Central memory CD4-positive, alpha-beta T cell (primary cell): Measurements from ENCODE around the gene C1QL4.
A peak's percentile ranks its signal among the peaks of the same experiment; 100 is the strongest.
"Not testable (repeated sequence)": the region's sequence is repeated elsewhere in the genome, so short reads cannot be mapped to it uniquely, and the experiment has no call there.

Experiments
- DNase-seq: peaks from one replicate; pipeline ENCODE4 v3.0.0; 2022
- total RNA-seq, 3 experiments: gene quantifications; one replicate each; lab custom pipeline; 2026; lab: John Stamatoyannopoulos, UW

Gene C1QL4
- 0 reads per million in 3 experiments for total RNA-seq

DNA sequence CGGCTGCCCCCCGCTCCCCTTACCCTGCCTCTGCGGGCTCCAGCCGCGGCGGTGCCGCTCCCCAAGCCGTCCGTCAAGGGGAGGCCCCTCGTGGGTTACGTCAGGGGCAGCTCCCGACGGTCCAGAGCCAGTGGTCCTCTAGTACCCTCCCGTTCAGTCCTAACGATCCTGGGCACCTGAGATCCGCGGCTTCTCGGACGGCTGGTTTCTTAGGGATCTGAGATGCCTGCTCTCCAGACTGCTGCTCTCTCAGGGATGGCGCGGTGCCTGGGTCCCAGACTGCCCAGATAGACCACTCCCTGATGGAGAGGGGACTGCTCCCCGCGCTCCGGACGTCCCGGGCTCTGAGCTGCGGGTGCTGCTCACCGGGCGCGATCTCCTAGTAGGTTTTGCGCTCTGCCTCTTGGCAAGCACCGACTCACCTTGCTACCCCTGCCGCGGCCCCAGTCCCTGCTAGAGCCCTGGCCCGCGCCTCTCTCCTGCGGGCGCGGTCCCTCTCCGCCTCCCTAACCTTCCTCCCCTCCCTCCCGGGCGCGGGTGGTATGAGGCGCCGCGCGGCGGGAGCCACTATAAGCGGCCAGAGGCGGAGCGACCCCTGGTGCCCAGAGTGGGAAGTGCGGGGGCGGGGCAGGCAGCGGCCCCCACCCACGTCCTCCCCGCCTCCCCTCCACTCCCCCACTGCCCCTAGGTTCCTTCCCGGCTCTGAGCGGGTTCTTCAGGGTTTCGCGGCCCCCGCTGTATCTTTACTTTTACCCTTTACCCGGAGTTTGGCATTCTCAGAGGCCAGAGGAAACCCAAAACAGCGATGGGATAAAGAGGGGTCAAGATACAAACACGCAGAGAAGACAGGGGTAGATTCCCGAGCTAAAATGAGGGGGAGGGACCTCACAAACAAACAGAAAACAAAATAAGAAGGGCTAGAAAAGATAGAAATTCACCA is at the start of gene C1QL4:
Gene C1QL4, minus strand, starts transcription at position 544 of the 940 bp plus-strand sequence. CDS start 711 bp downstream, outside the sequence.
- peak; percentile 80 for DNase-seq

DNA sequence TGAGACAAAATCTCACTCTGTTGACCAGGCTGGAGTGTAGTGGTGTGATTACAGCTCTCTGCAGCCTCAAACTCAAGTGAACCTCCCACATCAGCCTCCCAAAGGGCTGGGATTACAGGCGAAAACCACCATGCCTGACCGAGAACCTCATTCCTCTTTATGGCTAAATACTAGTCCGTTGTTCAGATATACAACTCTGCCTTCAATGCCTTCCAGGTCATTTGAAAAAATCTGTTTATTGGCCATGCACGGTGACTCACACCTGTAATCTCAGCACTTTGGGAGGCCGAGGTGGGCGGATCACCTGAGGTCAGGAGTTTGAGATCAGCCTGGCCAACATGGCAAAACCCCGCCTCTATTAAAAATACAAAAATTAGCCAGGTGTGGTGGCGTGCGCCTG is 43.2 kb upstream of the C1QL4 start:
- not testable (repeated sequence) for DNase-seq

DNA sequence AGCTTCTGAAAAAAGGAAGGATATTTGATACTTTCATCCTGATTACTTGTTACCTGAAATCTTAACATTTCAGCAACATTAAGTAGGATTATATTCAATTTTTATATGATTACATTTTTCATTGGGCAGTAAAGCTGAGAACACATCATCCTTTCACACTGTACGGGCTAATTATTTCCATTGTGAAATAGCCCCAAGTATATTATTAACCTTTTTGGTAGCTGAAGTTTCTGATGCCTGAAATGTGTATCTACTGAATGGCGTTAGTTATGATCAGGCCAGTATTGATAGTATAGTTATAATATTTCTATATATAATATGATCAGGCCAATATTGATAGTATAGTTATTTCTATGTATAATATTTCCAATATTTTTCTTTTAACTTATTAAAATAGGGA is 40.4 kb upstream of the C1QL4 start:
- DNase-seq: no peak

DNA sequence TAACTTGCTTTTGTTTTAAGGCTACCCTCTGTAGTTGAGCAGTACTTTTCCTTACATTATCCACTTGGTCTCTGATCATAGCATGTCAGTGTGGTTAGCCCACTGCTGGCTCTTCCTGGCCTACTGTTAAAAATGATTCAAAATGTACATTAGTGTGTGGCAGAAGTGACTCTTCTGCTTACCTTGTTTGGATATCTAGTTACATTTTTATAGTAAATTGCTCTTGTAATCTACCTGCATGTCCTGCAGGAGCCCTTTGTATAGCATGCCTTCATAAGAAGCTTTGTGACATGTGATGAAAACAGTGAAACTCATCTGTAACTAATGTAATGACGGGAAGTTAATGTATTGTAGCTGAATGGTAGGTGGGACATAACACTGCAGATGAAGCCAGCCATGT is 38.4 kb upstream of the C1QL4 start:
- no peak for DNase-seq

DNA sequence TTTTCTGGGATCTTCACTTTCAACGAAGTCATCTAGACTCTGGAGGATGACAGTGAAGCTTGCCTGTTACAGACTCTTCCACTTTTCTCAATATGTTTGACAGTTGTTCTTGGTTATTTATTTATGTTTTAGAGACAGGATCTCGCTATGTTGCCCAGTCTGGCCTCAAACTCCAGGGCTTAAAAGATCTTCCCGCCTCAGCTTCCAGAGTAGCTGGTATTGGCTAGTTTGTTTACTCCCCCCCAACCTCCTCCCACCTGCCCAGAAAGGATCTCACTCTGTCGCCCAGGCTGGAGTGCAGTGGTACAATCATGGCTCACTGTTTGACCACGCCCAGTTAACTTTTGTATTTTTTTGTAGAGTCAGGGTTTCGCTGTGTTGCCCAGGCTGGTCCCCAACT is 33.6 kb upstream of the C1QL4 start:
- DNase-seq: no peak

DNA sequence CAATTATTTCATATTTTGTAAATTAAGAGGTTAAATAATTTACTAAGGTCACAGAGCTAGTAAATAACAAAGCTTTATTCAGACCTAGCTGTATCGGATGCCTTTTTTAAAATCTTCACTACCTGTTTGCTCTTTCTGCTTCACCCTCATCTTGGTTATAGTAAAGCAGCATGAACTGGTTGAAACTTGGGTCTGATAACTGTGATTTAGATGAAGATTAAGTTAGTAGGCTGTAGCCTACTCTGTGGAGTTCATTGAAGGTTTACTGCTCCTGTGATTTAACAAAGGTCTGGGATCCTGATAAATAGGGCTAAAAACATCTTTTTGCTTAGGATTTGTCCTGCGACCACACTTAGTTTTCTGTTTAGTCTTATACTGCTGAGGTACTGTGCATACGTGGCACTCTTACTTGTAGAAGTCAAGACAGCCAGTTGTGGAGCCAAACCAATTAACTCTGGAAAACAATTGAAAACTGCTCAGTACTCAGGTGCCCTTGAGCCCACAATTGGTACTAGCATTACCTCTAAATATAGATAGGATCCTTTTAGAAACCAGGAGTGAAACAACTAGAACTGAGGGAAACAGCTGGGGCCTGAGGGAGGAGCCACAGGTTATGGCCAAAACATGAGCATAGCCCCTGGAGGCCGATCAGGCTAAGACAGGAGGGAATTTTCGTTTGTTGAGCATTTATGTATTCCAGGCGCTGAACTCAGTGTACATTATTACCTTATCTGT is 32.6 kb upstream of the C1QL4 start:
- no peak for DNase-seq

DNA sequence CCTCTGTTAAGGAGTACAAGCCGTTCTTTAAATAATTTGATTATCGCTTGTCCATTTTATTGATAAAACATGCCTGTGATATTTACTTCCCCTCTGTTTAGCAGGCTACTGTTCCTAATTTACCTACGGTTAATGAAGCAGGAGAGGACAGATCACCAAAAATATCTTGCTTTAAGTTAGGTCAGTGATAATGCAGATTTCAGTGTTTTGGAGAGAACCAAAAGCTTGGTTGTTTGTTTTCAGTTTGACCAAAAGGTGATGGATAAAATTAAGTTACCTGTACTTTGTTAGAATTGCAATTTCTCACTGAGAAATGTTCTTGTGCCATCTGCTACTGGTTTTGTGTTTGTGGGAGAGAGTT is 31.2 kb upstream of the C1QL4 start:
- DNase-seq: no peak

DNA sequence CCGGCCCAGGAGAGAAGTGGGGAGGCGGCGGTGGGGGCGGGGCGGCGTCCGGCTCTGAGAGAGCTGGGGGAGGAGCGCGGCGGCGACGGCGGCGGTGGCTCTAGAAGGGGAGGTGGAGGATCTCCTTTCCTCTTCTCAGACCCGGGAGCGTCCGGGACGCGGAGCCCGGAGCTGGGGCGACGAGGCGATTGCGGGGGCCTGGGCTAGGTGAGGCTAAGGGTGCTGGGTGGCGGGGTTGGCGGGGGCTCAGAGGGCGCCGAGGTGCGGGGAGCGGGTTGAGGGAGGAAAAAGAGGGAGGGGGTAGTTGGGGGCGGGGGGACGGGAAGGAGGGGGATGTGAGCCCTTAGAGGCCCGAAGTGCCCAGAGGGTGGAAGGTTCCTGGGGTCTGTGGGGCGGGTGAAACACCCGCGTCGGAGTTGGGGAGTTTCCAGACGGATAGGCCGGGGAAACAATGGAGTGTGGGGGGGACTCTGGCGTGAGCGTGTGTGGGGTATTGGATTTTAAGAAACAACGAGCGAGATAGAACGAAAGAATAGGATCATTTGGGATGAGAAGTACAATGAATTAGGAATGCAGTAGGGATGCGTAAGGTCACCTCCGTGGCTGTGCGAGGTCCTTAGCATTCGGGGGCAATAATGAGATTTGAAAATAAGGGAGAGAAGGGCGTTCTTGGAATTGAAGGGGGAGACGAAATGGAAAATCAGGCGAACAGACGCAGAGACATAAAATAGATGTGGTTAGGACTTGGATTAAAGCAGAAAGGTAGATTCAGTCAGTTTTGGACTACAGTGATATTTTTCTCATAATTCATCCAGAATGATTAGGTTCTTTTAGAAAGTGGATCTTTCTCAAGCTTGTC is 30.6 kb upstream of the C1QL4 start, which contains the start of gene SPATS2:
Gene SPATS2, plus strand, starts transcription at position 82 of the 859 bp plus-strand sequence. CDS start 93,551 bp downstream, outside the sequence.
- DNase-seq: no peak

DNA sequence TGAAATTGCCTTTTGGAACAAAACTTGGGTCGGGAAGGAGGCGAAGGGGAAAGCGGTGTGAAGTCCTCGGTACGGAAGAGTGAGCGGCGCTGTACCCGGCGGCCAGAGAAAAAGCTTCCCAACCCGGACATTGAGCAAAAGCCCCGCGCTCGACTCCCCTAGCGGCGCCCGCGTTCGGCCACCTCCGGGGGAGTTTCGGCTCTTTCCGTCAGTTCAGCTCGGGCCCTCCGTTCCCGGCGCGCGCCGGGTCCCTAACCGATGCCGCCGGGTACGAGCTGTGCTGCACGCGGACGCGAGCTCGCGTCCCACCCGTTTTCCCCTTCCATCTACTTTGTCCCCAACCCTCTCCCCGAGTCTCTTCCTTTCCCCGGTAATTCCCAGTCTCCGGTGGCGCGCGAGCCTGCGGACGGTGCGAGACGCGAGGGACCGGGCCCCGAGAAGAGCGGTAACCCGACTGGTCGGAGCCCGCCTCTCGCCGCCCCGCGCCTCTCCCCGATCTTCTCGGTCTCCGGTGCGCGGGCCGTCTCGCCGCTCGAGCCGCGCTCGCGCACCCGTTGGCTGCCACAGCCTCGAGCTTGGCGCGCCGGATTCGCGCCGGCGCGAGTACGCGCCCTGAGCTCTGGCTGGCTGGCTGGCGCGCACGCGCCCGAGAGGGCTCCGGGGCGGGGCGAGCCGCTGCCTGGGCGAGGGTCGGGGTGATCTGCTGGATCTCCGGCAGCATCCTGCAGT is 29.8 kb upstream of the C1QL4 start:
- peak; percentile 79 for DNase-seq

DNA sequence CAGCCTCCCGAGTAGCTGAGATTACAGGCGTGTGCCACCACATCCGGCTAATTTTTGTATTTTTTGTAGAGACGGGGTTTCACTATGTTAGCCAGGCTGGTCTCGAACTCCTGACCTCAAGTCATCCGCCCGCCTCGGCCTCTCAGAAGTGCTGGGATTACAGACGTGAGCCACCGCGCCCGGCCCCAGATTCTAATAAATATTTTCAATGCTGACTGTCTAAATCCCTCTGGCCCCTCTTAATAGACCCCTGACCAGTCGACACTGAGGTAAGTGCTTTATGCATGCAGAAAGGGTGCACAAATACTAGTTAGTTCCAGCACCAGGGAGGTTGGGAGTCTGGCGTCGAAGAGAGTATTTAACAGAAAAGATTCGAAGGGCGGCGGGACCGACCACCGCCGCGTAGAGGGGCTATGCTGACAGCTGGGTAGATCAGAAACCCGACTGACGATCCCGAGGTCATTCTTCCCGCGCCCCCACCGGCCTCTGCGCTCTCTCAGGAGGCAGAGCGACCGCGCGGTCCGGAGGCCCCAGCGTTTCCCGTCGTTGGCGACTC is 29.2 kb upstream of the C1QL4 start:
- DNase-seq: no peak

DNA sequence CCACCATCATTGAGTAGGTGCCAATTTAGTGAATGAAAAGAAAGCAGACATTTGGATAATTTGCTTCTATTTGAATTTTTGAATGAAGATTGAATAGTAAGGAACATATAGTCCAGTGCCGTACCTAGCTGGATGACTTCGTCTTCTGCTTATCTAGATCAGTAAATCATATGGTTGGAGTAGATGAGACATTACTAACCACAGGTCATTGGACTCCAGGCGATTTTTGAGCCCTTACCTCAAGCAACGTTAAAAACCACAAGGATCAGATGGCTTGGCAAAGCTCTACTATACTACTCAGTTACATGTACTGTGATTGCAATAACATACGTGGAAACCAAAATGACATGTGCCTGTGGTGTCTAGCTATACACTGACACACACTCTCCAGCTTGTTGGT is 28.6 kb upstream of the C1QL4 start:
- DNase-seq: no peak

DNA sequence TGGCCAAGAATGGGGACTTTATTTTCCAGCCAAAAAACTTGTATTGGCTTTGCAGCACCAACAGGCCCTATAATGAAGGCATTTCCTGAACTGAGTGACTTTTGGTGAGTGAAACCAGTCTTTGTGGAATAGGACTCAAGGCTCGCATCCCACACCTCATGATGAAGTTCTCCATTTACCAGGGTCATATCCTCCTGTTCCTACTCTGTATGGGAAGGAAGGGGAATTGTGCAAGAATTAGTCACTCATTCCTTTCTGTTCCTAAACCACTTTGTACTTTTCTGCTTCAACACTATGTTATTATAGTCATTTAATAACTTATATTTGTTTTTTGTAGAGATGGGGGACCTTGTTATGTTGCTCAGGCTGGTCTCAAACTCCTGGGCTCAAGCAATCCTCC is 28.0 kb upstream of the C1QL4 start:
- no peak for DNase-seq

DNA sequence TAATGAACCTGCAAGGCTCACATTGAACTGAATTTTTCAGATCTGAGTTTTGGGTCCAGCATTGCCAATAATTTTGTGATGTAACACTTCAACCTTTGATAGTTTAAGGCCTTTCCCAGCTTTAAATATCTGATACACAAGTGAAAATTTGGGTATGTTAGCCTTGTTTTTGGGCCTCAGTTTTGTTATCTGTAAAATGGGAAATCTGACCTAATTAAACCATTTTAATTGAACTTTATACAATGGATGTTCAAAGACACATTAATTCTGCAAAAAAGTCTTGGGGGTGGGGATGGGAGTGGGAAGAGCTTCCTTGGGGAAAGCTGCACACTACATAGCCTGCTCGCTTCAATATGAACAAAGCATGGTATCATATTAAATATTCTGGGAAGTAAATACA is 25.1 kb upstream of the C1QL4 start:
- no peak for DNase-seq

DNA sequence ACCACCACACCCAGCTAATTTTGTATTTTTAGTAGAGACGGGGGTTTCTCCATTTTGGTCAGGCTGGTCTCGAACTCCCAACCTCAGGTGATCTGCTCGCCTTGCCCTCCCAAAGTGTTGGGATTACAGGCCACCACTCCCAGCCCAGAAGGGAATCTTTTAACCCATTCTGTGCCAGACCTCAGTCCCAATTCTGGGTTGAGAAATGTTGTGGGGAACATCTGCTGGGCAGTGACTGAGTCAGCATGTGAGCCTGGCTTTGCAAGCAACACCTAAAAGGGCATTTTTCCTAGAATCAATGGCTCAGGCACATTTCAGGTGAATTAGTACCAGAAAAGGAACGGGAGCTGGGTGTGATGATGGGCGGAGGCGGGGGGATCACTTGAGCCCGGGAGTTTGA is 22.7 kb upstream of the C1QL4 start:
- DNase-seq: no peak

DNA sequence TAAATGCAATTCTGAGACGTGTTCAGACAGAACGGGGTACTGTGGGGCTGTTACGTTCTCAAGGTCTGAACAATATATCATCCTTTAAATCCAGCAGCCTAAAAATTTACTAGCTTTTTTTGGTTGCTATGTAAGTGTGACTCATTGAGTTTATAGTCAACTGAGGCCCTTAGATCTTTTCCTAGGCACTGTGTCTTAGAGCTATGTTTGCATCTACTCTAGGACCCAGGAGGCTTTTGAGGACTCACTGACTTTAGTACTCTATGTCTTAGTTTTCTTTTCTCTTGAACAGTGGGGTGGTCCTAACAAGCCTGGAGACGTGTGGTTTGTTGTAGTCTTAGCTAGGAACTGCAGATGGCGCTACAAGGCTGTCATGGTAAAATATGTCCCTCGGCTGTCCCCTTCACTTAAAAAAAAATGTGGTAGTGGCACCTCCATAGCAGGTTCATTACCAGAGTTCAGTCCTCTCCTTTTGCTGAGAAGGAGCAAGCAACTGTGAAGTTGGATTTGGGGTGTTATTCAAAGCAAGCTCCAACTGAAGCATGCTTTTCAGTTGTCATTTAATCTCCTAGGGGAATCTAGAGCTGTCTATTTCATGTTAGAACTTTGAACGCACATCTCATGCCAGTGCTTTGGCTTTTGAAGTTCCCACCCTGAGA is 21.6 kb upstream of the C1QL4 start:
- DNase-seq: peak; percentile 58

DNA sequence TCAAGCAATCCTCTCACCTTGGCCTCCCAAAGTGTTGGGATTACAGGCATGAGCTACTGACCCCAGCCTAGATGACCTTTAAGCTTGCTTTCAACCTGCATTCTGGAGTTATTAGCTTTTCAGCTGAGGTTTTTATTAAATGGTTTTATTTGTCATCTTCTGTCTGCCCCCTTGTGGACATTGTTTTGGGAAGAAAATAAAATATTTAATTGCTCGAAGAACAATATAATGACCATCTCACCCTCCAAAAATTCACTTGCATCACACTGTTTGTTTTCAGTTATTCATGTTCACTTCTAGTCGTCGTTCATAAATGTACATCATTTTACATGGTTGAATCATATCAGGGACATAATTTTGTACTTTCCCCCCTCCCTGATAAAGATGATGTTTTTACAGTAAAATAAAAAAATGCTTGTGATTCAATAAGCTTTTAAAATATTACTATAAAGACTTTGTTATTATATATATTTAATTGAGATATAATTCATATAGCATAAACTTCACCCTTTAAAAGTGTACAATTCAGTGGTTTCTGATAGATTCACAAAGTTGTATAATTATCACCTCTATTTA is 20.2 kb upstream of the C1QL4 start:
- no peak for DNase-seq

DNA sequence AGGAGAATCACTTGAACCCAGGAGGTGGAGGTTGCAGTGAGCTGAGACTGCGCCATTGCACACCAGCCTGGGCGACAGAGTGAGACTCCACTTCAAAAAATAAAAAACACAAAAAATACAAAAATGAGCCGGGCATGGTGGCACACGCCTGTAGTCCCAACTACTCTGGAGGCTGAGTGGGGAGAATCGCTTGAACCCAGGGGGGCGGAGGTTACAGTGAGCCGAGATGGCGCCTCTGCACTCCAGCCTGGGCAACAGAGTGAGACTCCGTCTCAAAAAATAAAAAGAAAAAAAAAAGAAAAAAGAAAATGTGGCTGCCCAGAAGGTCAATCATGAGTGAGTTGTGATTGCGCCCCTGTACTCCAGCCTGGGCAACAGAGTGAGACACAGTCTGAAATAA is 18.9 kb upstream of the C1QL4 start:
- DNase-seq: no peak

DNA sequence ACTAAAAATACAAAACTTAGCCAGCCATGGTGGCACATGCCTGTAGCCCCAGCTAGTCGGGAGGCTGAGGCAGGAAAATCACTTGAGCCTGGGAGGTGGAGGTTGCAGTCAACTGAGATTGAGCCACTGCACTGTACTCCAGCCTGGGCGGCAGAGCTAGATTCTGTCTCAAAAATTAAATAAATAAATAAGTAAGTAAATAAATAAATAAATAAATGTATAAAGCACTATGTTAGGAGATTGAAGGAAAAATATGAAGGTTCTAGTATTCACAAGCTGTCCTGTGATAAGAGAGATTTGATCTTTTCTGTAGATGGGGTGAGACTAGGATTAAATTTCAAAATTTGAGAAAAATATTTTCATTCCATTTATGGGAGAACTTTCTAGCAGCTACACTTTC is 15.4 kb upstream of the C1QL4 start:
- DNase-seq: no peak

DNA sequence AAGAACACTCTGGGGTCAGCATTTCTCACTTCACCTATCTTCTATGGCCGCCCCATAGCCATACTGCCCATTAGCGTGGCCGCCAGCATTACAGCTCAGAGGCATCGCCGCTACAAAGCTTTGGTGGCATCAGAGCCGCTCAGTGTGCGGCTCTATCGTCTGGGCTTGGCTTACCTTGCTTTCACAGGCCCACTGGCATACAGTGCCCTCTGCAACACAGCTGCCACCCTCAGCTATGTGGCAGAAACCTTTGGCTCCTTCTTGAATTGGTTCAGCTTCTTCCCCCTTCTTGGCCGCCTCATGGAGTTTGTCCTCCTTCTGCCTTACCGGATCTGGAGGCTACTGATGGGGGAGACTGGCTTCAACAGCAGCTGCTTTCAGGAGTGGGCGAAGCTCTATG is 12.3 kb upstream of the C1QL4 start:
- DNase-seq: no peak

DNA sequence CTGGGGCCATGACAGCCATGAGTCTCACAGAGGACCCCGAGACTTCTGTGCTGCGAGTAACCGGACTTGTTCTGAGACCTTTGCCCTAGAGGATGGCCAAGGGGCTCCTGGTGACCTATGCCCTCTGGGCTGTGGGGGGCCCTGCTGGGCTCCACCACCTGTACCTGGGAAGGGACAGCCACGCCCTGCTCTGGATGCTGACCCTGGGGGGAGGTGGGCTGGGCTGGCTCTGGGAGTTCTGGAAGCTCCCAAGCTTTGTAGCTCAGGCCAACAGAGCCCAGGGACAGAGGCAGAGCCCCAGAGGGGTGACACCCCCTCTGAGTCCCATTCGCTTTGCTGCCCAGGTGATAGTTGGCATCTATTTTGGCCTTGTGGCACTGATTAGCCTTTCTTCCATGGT is 11.8 kb upstream of the C1QL4 start:
- no peak for DNase-seq
